Activated CD8-positive, alpha-beta T cell treated with anti-CD3 and anti-CD28 coated beads for 36 hours (primary cell): ENCODE results near the gene POMC. TPM values are rescaled to one million over a fixed set of nuclear protein-coding genes. Genes with fewer than 3 reads are reported as not detected.

ENCODE experiments used
- ATAC-seq: fragments of 200-7000 bp; cut with Tn5 transposase; one replicate; pipeline ENCODE4 v1.10.0; 2021; ENCODE audit warnings: mild to moderate bottlenecking, moderate library complexity
- CTCF ChIA-PET: fragments of 350-600 bp; sonication (Branson Sonifier 250); formaldehyde crosslinking; loops from one replicate; lab custom pipeline; 2021; ENCODE audit warnings: antibody characterized with exemption; lab: Charles Lee
- POLR2A ChIA-PET: fragments of 350-600 bp; sonication (Branson Sonifier 250); formaldehyde crosslinking; loops from one replicate; lab custom pipeline; 2021; ENCODE audit warnings: antibody characterized with exemption; lab: Charles Lee
- DNase-seq: peaks from one replicate; pipeline ENCODE4 v3.0.0-alpha.2; 2020
- H3K27ac Mint-ChIP-seq: one replicate; pipeline ENCODE4 v1.8.0; 2021; ENCODE audit warnings: mild to moderate bottlenecking, mixed read lengths
- H3K27me3 Mint-ChIP-seq: one replicate; pipeline ENCODE4 v1.8.0; 2021; ENCODE audit warnings: mixed read lengths
- H3K36me3 Mint-ChIP-seq: one replicate; pipeline ENCODE4 v1.8.0; 2021; ENCODE audit warnings: low read depth, mixed read lengths
- H3K4me1 Mint-ChIP-seq: one replicate; pipeline ENCODE4 v1.8.0; 2021; ENCODE audit warnings: low read depth, mixed read lengths
- H3K4me3 Mint-ChIP-seq: one replicate; pipeline ENCODE4 v1.8.0; 2021; ENCODE audit warnings: mild to moderate bottlenecking, moderate library complexity, mixed read lengths
- H3K9me3 Mint-ChIP-seq: one replicate; pipeline ENCODE4 v1.8.0; 2021; ENCODE audit warnings: mixed read lengths
- CTCF ChIP-seq: fragments of 200-600 bp; IDR thresholded peaks from one replicate; pipeline ENCODE4 v1.8.0; 2022; ENCODE audit warnings: antibody characterized with exemption, mild to moderate bottlenecking
- intact Hi-C: fragments of 100-400 bp; cut with micrococcal nuclease; formaldehyde crosslinking; loops from one replicate; pipeline ENCODE4 v1.10.0; 2022
- total RNA-seq, 2 experiments: library from RNA; stranded (reverse); gene quantifications; one replicate each; pipeline ENCODE4 v1.2.3, GENCODE V29; 2021

Gene POMC
- total RNA-seq, 2 experiments from 2014 or later = 5.1 to 5.5 TPM

DNA sequence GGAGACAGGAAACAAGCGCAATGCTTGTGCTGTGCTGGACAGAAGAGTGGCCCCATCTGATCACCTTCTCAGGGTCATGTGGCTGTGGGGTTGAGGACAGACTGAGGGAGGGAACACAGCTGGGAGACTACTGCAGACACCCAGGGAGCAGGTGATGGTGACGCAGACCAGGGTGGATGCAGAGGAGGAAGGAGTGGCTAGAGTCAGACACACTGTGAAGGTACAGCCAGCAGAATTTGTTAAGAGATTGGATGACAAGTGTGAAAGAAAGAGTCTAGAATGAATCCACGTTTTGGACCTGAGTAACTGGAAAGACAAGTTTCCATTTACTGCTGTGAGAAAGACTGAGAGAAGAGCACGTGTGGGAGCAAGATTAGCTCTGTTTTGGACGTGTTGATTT, 15.9 kb upstream of the POMC start:
- Mint-ChIP-seq H3K27me3 (peaks cover 1% of the 10 kb centered on the region), H3K4me1 (no peaks in the 10 kb centered on the region), H3K4me3 (no peak overlapping the region), H3K9me3 (no peaks in the 10 kb centered on the region), H3K27ac (no peak overlapping the region), H3K36me3 (no peaks in the 10 kb centered on the region)
- CTCF ChIA-PET = interaction anchor here (3.2 kb wide), 1 partner anchor 12 kb away, joined by 12 read pairs; no protein-coding TSS in a partner anchor
- POLR2A ChIA-PET = no interaction called here
- no peak for ATAC-seq
- TF ChIP-seq CTCF = no peak
- DNase-seq = no peak
- intact Hi-C loops = no loop called here

GRCh38 chr2:25178976-25179375, 10.6 kb upstream of the POMC start:
- intact Hi-C loops = no loop called here
- no peak for DNase-seq
- ChIA-PET CTCF (interaction anchor here (1.1 kb wide), 1 partner anchor 17 kb away, joined by 3 read pairs; no protein-coding TSS in a partner anchor), POLR2A (no interaction called here)
- H3K27ac Mint-ChIP-seq = no peak overlapping the region
- TF ChIP-seq CTCF = no peak
- H3K4me1 Mint-ChIP-seq = no peaks in the 10 kb centered on the region
- peaks cover 4% of the 10 kb centered on the region for H3K27me3 Mint-ChIP-seq
- ATAC-seq = no peak
- no peak overlapping the region for H3K4me3 Mint-ChIP-seq
- H3K9me3 Mint-ChIP-seq = no peaks in the 10 kb centered on the region
- H3K36me3 Mint-ChIP-seq = no peaks in the 10 kb centered on the region

- no peak for DNase-seq
- H3K27ac Mint-ChIP-seq = no peak overlapping the region
- ChIA-PET POLR2A (no interaction called here), CTCF (no interaction called here)
- no peak overlapping the region for H3K4me3 Mint-ChIP-seq
- H3K4me1 Mint-ChIP-seq = no peaks in the 10 kb centered on the region
- no peak for ATAC-seq
- peaks cover 5% of the 10 kb centered on the region for H3K27me3 Mint-ChIP-seq
- H3K36me3 Mint-ChIP-seq = no peaks in the 10 kb centered on the region
- intact Hi-C loops = no loop called here
- no peaks in the 10 kb centered on the region for H3K9me3 Mint-ChIP-seq
- TF ChIP-seq CTCF = no peak
These were observed 8.8 kb upstream of the POMC start for GRCh38 chr2:25177211-25177611.

DNA sequence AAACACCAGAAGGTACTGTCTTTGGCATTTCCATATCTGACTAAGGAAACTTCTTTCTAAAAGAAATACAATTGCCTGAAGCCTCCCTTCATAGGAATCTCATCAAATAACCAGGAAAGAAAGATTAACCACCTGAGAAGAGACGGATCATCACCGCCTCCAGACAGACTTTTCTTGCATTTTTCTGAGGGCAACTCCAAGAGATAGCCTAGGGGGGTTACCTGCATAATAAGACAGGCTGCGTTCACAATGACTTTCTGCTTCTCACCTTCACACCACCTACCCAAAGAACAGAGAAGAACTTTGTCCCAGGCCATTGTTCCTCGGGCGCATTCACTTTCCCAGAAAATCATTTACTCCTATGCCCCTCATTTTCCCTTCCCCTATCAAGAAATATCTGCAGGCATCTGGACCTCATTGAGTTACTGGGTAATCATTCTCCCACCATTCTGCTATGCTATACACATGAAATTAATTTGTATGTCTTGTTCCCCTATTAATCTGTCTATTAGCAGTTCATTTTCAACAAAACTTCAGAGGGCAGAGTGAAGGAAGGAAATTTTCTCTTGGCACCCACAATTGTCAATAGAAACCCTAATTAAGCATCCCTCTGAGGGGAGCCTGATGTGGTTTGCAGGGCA, 8.3 kb upstream of the POMC start:
- Mint-ChIP-seq H3K9me3 (no peaks in the 10 kb centered on the region), H3K27ac (no peak overlapping the region), H3K27me3 (peaks cover 5% of the 10 kb centered on the region), H3K36me3 (no peaks in the 10 kb centered on the region), H3K4me3 (no peak overlapping the region), H3K4me1 (no peaks in the 10 kb centered on the region)
- DNase-seq (no peak), ATAC-seq (no peak)
- intact Hi-C loops = no loop called here
- ChIA-PET CTCF (no interaction called here), POLR2A (no interaction called here)
- TF ChIP-seq CTCF = no peak

GRCh38 chr2:25176138-25176537, 7.8 kb upstream of the POMC start:
- DNase-seq (no peak), ATAC-seq (no peak)
- Mint-ChIP-seq H3K36me3 (no peaks in the 10 kb centered on the region), H3K4me1 (no peaks in the 10 kb centered on the region), H3K27ac (no peak overlapping the region), H3K4me3 (no peak overlapping the region), H3K27me3 (peaks cover 6% of the 10 kb centered on the region), H3K9me3 (no peaks in the 10 kb centered on the region)
- POLR2A ChIA-PET = no interaction called here
- intact Hi-C loops = no loop called here
- CTCF ChIA-PET = no interaction called here
- no peak for TF ChIP-seq CTCF
